T-helper 1 cell treated with Interleukin-12 subunit alpha and Interleukin-12 subunit beta and Interleukin-4 antibody, amounts not matched to agents 30 μg/mL and 1 μg/mL, for 36 hours (primary cell): Measurements from ENCODE around the gene KRT27.
A peak's percentile ranks its signal among the peaks of the same experiment; 100 is the strongest.

Source experiments
- H3K27ac Mint-ChIP-seq: one replicate; pipeline ENCODE4 v1.8.0; 2021; ENCODE audit warnings: mild to moderate bottlenecking, mixed read lengths
- H3K27me3 Mint-ChIP-seq: one replicate; pipeline ENCODE4 v1.8.0; 2021; ENCODE audit warnings: low read depth, mixed read lengths
- H3K36me3 Mint-ChIP-seq: one replicate; pipeline ENCODE4 v1.8.0; 2021; ENCODE audit warnings: low read depth, mixed read lengths
- H3K4me1 Mint-ChIP-seq: one replicate; pipeline ENCODE4 v1.8.0; 2021; ENCODE audit warnings: low read depth, mixed read lengths
- H3K4me3 Mint-ChIP-seq: one replicate; pipeline ENCODE4 v1.8.0; 2021; ENCODE audit warnings: mild to moderate bottlenecking, moderate library complexity, mixed read lengths
- H3K9me3 Mint-ChIP-seq: one replicate; pipeline ENCODE4 v1.8.0; 2021; ENCODE audit warnings: mixed read lengths

KRT27 gene, protein sequence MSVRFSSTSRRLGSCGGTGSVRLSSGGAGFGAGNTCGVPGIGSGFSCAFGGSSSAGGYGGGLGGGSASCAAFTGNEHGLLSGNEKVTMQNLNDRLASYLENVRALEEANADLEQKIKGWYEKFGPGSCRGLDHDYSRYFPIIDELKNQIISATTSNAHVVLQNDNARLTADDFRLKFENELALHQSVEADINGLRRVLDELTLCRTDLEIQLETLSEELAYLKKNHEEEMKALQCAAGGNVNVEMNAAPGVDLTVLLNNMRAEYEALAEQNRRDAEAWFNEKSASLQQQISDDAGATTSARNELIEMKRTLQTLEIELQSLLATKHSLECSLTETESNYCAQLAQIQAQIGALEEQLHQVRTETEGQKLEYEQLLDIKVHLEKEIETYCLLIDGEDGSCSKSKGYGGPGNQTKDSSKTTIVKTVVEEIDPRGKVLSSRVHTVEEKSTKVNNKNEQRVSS

GRCh38 chr17:40782450-40782849 lies at the start of gene KRT27:
Gene KRT27 (minus strand): TSS chr17:40782550. CDS start chr17:40782493, 57 bp downstream.
- H3K27me3 Mint-ChIP-seq = peaks cover 26% of the 10 kb centered on the region
- no peak within 1 kb of the TSS for H3K27ac Mint-ChIP-seq
- H3K36me3 Mint-ChIP-seq = no peaks in the 10 kb centered on the region
- H3K4me1 Mint-ChIP-seq = no peaks in the 10 kb centered on the region
- H3K9me3 Mint-ChIP-seq = no peaks in the 10 kb centered on the region
- H3K4me3 Mint-ChIP-seq = no peak within 1 kb of the TSS

DNA sequence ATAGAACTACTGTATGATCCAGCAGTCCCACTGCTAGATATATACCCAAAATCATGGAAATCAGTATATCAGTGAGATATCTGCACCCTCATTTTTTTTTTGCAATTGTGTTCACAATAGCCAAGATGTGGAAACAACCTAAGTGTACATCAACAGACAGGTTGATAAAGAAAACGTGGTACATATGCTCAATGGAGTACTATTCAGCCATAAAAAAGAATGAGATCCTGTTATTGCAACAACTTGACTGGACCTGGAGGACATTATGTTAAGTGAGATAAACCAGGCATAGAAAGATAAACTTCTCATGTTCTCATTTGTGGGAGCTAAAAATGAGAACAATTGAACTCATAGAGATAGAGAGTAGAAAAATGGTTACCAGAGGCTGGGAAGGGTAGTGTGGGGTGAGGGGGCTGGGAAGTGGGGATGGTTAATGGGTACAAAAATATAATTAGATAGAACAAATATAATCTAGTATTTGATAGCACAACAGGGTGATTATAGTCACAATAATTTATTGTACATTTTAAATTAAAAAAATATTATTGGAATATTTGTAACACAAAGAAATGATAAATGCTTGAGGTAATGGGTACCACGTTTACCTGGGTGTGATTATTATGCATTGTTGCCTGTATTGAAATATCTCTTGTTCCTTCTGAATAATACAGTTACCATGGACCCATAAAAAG lies 47.9 kb upstream of the KRT27 start:
- H3K27me3 Mint-ChIP-seq = peaks cover 9% of the 10 kb centered on the region
- H3K4me3 Mint-ChIP-seq = no peak overlapping the region
- peaks cover 7% of the 10 kb centered on the region for H3K36me3 Mint-ChIP-seq
- H3K27ac Mint-ChIP-seq = no peak overlapping the region
- H3K4me1 Mint-ChIP-seq = peaks cover 9% of the 10 kb centered on the region
- H3K9me3 Mint-ChIP-seq = peaks cover 6% of the 10 kb centered on the region

DNA sequence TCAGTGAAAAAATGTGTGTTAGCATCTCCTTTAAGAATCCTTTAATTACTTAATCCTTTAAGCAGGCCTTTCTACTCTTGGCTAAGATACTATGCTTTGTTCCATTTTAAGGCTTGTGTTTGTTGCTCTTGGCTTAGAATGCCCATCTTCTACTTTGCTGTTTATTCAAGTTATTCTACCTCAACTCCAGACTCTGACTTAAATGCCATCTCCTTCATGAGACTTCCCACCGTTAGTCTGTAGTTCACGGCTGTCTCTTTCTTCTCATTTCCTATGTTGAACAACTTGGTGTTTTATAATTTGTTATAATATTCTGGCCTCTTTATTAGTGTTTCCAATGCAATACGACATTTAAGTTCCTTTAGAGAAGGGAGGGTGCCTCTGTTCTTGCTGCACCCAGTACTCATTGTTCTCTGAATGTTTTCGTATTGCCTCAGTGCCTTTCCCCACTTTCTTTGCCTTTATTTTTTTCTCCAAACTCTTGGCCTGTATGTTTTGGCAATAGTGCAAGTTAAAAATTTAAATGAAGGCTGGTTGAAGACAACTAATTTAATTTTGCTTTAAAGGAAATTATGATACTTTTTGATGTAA lies 46.2 kb upstream of the KRT27 start:
- Mint-ChIP-seq H3K36me3 (peaks cover 4% of the 10 kb centered on the region), H3K27ac (no peak overlapping the region), H3K4me1 (peaks cover 9% of the 10 kb centered on the region), H3K9me3 (peaks cover 6% of the 10 kb centered on the region), H3K4me3 (no peak overlapping the region), H3K27me3 (peaks cover 13% of the 10 kb centered on the region)

GRCh38 chr17:40827746-40828453 lies 45.5 kb upstream of the KRT27 start:
- Mint-ChIP-seq H3K4me3 (no peak overlapping the region), H3K27me3 (peaks cover 13% of the 10 kb centered on the region), H3K9me3 (peaks cover 6% of the 10 kb centered on the region), H3K36me3 (peaks cover 4% of the 10 kb centered on the region), H3K27ac (peak overlapping the region; percentile 28), H3K4me1 (peaks cover 7% of the 10 kb centered on the region)

DNA sequence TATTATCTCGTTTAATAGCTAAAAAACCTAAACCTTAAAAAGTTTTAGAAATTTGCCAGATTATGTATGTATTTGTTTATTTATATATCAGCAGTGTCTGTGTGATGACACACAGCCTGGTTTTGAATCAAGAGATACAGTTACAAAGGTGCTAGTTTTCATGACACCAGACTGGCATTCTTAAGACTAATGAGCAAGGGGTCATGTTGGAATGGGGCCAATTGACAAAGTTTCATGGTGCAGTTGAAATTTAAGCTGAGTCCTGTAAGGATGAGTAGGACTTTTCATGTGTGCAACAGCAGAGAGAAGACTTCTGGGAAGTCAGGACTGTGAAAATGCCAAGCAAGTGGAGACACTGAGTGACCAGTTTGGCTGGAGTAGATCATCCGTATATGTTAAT lies 43.2 kb upstream of the KRT27 start:
- H3K27ac Mint-ChIP-seq = no peak overlapping the region
- H3K9me3 Mint-ChIP-seq = peaks cover 6% of the 10 kb centered on the region
- H3K36me3 Mint-ChIP-seq = peaks cover 7% of the 10 kb centered on the region
- H3K27me3 Mint-ChIP-seq = peaks cover 19% of the 10 kb centered on the region
- no peak overlapping the region for H3K4me3 Mint-ChIP-seq
- H3K4me1 Mint-ChIP-seq = peaks cover 7% of the 10 kb centered on the region

- Mint-ChIP-seq H3K36me3 (peaks cover 9% of the 10 kb centered on the region), H3K4me3 (no peak overlapping the region), H3K9me3 (peaks cover 13% of the 10 kb centered on the region), H3K4me1 (peaks cover 13% of the 10 kb centered on the region), H3K27me3 (peaks cover 25% of the 10 kb centered on the region), H3K27ac (no peak overlapping the region)
Measured at GRCh38 chr17:40824015-40824832, 41.9 kb upstream of the KRT27 start.

GRCh38 chr17:40822132-40822812 lies 39.9 kb upstream of the KRT27 start, which contains the start of gene KRT10:
Gene KRT10 (minus strand): TSS chr17:40822614. CDS start chr17:40822585, 29 bp downstream.
- no peak within 1 kb of the TSS for H3K27ac Mint-ChIP-seq
- peaks cover 20% of the 10 kb centered on the region for H3K36me3 Mint-ChIP-seq
- no peak within 1 kb of the TSS for H3K4me3 Mint-ChIP-seq
- H3K27me3 Mint-ChIP-seq = peaks cover 20% of the 10 kb centered on the region
- H3K4me1 Mint-ChIP-seq = peaks cover 16% of the 10 kb centered on the region
- H3K9me3 Mint-ChIP-seq = peaks cover 22% of the 10 kb centered on the region

DNA sequence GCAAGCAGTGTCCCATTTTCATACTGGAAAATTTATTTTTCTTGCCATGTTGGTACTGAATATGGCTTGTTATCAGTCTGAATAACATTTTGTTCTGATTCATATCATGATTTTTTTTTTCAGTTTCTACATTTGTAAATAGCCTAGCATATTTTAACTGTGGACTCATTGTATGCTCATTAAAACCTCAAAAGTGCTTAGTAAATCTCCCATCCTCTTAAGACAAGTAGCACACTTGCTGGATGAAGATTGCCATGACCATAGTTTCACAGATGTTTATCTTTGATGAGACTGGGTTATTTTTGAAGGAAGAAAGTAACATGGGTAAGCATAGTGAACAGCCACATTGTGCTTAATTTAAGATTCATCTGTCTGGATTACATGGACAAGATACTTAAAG lies 39.2 kb upstream of the KRT27 start:
- Mint-ChIP-seq H3K4me3 (no peak overlapping the region), H3K9me3 (peaks cover 26% of the 10 kb centered on the region), H3K27ac (no peak overlapping the region), H3K27me3 (peaks cover 20% of the 10 kb centered on the region), H3K4me1 (peaks cover 16% of the 10 kb centered on the region), H3K36me3 (peaks cover 27% of the 10 kb centered on the region)

- Mint-ChIP-seq H3K9me3 (peaks cover 26% of the 10 kb centered on the region), H3K27me3 (peaks cover 20% of the 10 kb centered on the region), H3K27ac (peak overlapping the region; percentile 71), H3K36me3 (peaks cover 29% of the 10 kb centered on the region), H3K4me1 (peaks cover 16% of the 10 kb centered on the region), H3K4me3 (peak overlapping the region; percentile 62)
Measured at GRCh38 chr17:40820228-40820838, 38.0 kb upstream of the KRT27 start.

DNA sequence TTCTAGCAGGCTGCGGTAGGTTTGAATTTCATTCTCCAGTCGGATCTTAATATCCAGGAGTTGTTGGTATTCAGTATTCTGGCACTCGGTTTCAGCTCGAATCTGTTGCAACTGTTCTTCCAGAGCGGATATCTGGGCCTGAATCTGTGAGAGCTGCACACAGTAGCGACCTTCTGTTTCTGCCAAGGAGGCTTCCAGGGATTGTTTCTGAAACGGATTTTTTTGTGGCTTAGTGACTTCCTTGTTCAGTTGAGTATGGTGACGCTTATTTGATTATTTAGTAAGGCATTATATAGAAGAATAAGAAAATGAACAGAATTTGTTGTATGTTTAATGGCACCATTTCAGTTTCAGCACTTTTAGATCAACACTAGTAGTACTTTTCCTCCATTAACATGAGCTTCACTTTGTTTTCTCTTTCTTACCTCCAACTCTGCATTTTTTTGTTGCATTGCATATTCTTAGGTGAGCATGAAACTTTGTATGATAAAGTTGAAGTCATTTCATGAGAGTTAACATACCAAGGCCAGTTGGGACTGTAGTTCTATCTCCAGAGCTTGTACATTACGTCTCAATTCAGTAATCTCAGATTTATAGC lies 37.3 kb upstream of the KRT27 start:
- Mint-ChIP-seq H3K4me3 (peak overlapping the region; percentile 62), H3K27ac (peak overlapping the region; percentile 68), H3K36me3 (peaks cover 29% of the 10 kb centered on the region), H3K27me3 (peaks cover 22% of the 10 kb centered on the region), H3K9me3 (peaks cover 28% of the 10 kb centered on the region), H3K4me1 (peaks cover 16% of the 10 kb centered on the region)

DNA sequence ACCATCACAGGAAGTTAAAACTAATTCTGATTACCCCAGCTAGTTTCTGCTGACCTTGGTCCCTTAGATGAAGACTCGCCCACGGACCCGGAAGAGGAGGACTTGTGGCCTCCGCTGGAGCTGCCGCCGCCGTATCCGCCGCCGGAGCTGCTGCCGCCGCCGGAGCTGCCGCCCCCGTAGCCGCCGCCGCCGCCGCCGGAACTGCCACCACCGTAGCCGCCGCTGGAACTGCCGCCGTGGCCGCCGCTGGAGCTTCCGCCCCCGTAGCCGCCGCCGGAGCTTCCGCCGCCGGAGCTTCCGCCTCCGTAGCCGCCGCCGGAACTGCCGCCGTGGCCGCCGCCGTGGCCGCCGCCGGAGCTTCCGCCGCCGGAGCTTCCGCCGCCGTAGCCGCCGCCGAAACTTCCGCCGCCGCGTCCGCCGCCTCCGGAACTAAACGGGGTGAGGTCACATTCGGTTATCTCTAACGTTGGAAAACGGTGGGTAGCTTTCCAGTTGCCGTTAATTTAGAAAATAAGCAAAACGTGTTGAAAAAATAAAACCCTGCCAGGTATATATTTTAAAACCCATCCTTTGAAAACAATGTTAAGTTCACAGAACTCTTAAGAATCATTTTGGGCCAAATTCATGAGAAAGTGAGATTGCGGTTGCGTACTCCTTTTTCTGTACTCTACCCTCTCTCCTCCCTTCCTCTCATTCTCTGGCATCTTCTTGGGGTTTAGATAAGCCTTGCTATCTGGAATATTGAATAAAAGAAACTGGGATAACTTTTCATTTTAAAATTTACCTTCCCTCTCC lies 36.6 kb upstream of the KRT27 start:
- peaks cover 25% of the 10 kb centered on the region for H3K27me3 Mint-ChIP-seq
- H3K4me1 Mint-ChIP-seq = peaks cover 16% of the 10 kb centered on the region
- peaks cover 29% of the 10 kb centered on the region for H3K36me3 Mint-ChIP-seq
- peaks cover 32% of the 10 kb centered on the region for H3K9me3 Mint-ChIP-seq
- peak overlapping the region; percentile 81 for H3K27ac Mint-ChIP-seq
- peak overlapping the region; percentile 85 for H3K4me3 Mint-ChIP-seq

- Mint-ChIP-seq H3K27ac (peak overlapping the region; percentile 81), H3K36me3 (peaks cover 29% of the 10 kb centered on the region), H3K4me1 (peaks cover 16% of the 10 kb centered on the region), H3K9me3 (peaks cover 36% of the 10 kb centered on the region), H3K4me3 (peak overlapping the region; percentile 85), H3K27me3 (peaks cover 29% of the 10 kb centered on the region)
Measured at GRCh38 chr17:40818343-40818732, 36.0 kb upstream of the KRT27 start.
